NCI-H1694 treated with DMSO at 0.1 percent for 48 hours (cell line): Measurements from ENCODE around the gene MAN1C1.

Source experiments
- DNase-seq: peaks from one replicate; lab custom pipeline; 2025; lab: John Stamatoyannopoulos, UW

Gene MAN1C1

GRCh38 chr1:25782608-25783201 is 166.1 kb downstream of the MAN1C1 start:
- no peak for DNase-seq

GRCh38 chr1:25784575-25785051 is 168.0 kb downstream of the MAN1C1 start:
- no peak for DNase-seq

DNA sequence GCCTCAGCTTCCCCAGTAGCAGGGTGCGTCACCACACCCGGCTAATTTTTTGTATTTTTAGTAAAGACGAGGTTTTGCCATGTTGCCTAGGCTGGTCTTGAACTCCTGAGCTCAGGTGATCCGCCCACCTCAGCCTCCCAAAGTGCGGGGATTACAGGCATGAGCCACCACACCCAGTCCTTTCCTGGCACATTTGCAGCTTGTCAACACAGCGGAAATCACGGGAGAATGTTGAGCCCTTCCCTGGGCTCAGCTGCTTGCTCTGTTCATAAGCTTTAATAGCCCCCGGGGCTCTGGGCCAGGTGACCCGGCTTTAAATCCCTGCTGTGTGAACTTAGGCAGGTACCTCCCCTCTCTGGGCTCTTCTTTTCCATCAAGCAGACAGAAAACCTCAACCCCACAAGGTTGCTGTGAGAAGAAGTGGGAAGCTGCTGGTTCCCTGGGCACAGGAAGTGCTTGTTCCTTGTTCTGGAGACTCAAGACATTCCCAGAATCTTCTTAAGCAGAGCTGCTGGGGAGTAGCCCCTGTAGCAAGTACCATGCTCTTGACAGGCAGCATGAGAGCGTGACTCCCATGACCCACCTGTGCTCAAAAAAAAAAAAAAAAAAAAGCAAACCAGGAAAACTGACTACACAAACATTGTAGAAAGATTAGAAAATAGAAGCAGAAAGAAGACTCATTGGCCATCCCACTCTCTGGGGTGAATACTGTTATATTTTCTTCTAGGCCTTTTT is 168.9 kb downstream of the MAN1C1 start:
- no peak for DNase-seq

DNA sequence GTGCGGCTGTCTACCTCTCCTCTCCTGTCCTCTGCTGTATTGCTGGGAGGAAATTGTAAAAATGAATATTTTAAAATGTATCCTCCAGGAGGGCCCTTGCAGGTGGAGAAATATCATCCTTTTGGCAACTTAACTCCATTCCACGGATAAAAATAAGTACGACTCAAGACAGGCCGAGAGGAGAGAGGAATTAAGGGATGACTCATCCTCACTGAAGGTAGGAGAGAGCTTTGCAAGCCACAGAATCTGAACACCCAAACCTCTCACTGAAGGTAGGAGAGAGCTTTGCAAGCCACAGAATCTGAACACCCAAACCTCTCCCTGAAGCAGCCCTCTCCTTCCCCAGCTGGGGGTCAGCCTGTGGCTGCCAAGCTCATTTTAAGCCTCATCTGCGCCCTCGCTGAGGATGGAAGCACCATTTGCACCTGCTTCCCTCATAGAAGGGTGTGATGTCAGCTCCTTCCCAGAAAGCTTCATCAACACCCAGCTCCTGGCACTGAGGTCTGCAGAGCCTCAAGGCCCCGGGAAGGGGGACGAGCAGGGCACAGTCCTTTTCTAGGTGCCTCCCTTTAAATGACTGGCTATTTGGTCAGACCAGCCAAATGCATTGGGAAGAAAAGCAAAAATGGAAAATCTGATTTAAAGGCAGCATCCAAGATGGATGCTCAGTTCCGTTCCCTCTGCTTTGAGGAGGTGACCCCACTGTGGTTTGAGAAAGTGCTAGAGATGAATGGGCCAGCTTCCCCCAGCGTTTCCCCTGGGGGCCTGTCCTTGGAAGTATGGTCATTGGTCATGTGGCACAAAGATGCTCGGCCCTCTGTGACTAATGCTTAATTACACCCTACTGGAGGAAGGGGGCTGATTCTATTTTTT is 170.5 kb downstream of the MAN1C1 start:
- no peak for DNase-seq

GRCh38 chr1:25787760-25788166 is 171.2 kb downstream of the MAN1C1 start:
- DNase-seq = no peak

GRCh38 chr1:25790472-25790871 is 173.9 kb downstream of the MAN1C1 start:
- no peak for DNase-seq

DNA sequence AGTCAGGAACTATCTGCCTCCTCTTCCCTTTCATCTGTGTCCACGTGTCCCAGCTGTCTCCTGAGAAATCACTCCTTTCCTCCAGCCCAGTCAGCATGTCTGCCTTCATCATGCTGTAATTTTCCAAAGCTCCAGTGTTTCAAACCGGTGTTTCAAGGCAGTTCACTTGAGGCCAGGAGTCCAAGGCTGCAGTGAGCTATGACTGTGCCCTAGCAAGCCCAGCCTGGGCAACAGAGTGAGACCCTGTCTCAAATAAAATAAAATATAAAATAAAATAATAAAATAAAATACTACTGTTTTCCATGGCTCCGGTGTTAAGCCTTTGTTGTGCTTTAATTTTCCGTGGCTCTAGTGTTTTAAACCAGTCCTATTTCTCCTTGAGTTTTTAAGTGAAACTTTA is 175.5 kb downstream of the MAN1C1 start:
- DNase-seq = no peak

DNA sequence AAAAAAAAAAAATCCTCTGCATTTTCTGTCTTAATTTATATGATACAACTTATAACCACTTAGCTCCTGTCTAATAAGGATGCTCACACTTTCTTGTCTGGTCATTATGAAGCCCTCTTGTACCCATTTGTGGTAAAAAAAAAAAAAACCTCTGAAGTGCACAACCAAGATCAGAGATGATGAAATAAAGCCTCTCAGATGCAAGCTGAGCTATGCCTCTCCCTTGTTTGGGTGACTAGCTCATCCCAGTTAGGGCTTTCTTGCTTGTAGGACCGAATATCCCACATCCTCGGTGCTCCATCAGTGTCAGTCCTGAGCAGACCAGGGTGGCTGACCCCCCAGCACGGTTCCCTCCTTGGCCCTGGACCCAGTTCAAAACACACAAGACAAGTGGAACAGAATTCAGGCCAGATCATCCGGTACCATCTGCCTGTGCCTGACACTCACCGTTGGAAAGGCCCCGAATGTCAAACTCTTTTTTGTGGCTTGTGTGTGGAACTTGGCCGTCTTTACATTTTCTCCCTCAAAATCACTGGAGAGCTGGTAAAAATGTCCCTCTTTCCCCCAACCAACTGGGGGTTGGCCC is 177.1 kb downstream of the MAN1C1 start:
- no peak for DNase-seq

GRCh38 chr1:25794325-25794724 is 177.7 kb downstream of the MAN1C1 start:
- no peak for DNase-seq

GRCh38 chr1:25795211-25795610 is 178.6 kb downstream of the MAN1C1 start:
- no peak for DNase-seq

GRCh38 chr1:25795946-25796810 is 179.6 kb downstream of the MAN1C1 start:
- DNase-seq = peak; percentile 52

- DNase-seq = peak; percentile 92
Measured at GRCh38 chr1:25796811-25797458, 180.3 kb downstream of the MAN1C1 start.

- peak; percentile 44 for DNase-seq
Measured at GRCh38 chr1:25797939-25798338, 181.3 kb downstream of the MAN1C1 start.

DNA sequence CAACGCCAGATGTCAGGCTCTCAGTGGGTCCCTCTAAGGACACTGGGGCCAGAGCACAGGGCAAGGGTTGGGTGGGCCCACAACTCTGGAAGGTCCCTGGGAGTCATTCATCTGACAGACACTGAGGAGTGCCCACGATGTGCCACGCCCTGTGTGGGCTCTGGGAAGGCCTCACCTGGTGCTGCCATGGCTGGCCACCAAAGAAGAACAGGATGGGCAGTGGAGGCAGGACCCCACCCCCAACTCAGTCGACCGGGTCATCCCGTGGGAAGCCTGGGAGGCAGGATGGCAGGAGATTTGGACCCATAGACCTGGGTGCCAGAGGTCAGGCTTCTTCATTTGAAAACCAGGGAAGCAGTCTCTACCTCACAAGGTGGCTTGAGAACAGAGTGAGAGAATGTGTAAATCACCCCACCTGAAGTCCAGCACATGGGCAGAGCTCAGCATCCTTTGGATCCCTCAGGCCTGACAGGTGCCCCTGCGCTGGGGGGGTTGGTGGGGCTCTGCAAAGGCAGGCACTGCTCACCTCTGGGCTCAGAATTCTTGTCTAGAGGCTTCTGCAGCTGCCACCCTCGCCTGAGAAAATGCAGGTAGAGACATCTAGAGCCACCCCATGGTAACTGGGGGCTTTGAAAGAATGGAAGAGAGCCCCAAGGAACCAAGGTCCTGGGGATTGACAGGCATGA is 182.2 kb downstream of the MAN1C1 start:
- DNase-seq = no peak

- DNase-seq = no peak
Measured at GRCh38 chr1:25799352-25799934, 182.9 kb downstream of the MAN1C1 start.

DNA sequence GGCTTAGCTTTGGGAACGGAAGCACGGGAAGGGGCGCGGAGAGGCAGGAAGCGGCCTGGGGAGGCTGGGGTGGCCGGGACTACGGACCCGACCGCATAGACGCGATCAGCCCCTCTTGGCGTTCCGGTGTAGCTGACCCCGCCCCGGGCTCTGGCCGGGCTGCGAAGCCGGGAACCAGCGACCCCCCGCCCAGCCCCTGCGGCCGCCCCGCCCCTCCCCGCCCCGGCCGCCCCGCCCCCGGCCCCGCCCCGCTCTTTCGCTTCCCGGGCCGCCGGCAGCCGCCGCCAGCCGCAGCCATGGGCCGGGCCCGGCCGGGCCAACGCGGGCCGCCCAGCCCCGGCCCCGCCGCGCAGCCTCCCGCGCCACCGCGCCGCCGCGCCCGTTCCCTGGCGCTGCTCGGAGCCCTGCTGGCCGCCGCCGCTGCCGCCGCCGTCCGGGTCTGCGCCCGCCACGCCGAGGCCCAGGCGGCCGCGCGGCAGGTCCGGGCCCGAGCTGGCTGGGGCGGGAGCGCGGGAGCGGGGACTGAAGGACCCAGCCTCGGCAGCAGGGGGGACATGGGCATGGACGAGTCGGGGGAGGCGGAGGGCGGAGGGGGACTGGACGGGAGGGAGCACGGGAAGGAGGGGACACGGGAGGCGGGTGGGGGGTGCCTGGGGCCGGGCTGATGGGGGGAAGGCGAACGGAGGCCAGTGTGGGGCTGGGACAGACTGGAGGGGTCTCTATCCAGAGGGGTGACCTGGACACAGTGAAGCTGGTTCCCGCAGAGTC is 183.5 kb downstream of the MAN1C1 start, which contains the start of gene SELENON:
Gene SELENON, plus strand, starts transcription at position 259 of the 768 bp plus-strand sequence. Its CDS starts 38 bp downstream, at position 297.
- peak; percentile 33 for DNase-seq

GRCh38 chr1:25800703-25801377 is 184.2 kb downstream of the MAN1C1 start:
- DNase-seq = no peak

DNA sequence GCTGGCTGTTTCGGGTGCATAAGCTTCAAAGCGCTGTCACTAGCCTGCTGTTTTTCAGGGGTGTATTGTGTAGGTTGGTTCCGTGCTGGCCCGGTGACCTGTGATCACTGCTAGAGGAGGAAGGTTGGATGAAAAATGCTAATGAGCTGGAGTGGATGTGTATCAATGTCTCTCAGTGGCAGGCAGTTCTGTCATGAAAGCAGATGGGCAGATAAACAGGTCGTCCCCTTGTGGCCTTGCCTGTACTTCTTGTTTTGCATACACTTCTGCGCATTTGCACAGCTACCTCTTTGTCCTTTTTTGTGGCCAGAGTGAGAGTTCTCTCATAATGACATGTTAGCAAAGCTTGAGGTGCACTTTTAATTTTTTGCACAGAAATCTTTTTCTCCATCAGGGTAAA is 186.3 kb downstream of the MAN1C1 start:
- DNase-seq = no peak
